H9 (cell line): ENCODE measurements around the gene PNPLA1. TPM values are rescaled to one million over a fixed set of nuclear protein-coding genes. Genes with fewer than 3 reads are reported as not detected.
A peak's percentile ranks its signal among the peaks of the same experiment; 100 is the strongest.

Experiments used
- DNase-seq: peaks from one replicate; pipeline ENCODE4 v3.0.0-alpha.2; 2017
- H2AFZ ChIP-seq: one replicate; pipeline ENCODE4 v1.6.1; 2013; ENCODE audit warnings: mild to moderate bottlenecking, low read length, control low read depth, moderate library complexity
- H2AK5ac ChIP-seq: 2 replicates; pipeline ENCODE4 v1.6.1; 2013; ENCODE audit warnings: low read length, control low read depth, mixed read lengths; ENCODE audit not compliant: insufficient read length
- H2BK120ac ChIP-seq: one replicate; pipeline ENCODE4 v1.6.1; 2013; ENCODE audit warnings: low read depth, mild to moderate bottlenecking, low read length, control low read depth, inconsistent platforms; ENCODE audit not compliant: poor library complexity, severe bottlenecking
- H2BK12ac ChIP-seq: 2 replicates; pipeline ENCODE4 v1.6.1; 2013; ENCODE audit warnings: low read length, control low read depth, mixed read lengths, low read depth; ENCODE audit not compliant: insufficient read length
- H2BK15ac ChIP-seq: 2 replicates; pipeline ENCODE4 v1.6.1; 2013; ENCODE audit warnings: low read depth, low read length, control low read depth
- H2BK20ac ChIP-seq: one replicate; pipeline ENCODE4 v1.6.1; 2013; ENCODE audit warnings: low read depth, mild to moderate bottlenecking, low read length, control low read depth, inconsistent platforms; ENCODE audit not compliant: poor library complexity, severe bottlenecking
- H2BK5ac ChIP-seq: 2 replicates; pipeline ENCODE4 v1.6.1; 2013; ENCODE audit warnings: low read length, control low read depth, mixed read lengths; ENCODE audit not compliant: insufficient read length
- H3K14ac ChIP-seq: 2 replicates; pipeline ENCODE4 v1.6.1; 2013; ENCODE audit warnings: low read length, control low read depth; ENCODE audit not compliant: insufficient read depth
- H3K18ac ChIP-seq: 2 replicates; pipeline ENCODE4 v1.6.1; 2013; ENCODE audit warnings: low read depth, mild to moderate bottlenecking, mixed read lengths, low read length, control low read depth; ENCODE audit not compliant: insufficient read length
- H3K23ac ChIP-seq: 2 replicates; pipeline ENCODE4 v1.6.1; 2013; ENCODE audit warnings: low read length, control low read depth, mixed read lengths, low read depth; ENCODE audit not compliant: insufficient read length
- H3K23me2 ChIP-seq: 2 replicates; pipeline ENCODE4 v1.6.1; 2013; ENCODE audit warnings: low read depth, mild to moderate bottlenecking, mixed read lengths, low read length, control low read depth; ENCODE audit not compliant: insufficient read length, poor library complexity, severe bottlenecking
- H3K27ac ChIP-seq: 2 replicates; pipeline ENCODE4 v1.5.1; 2013; ENCODE audit warnings: low read length, control low read depth, mixed read lengths, low read depth; ENCODE audit not compliant: insufficient read length
- H3K27me3 ChIP-seq: 2 replicates; pipeline ENCODE4 v1.6.1; 2013; ENCODE audit warnings: low read length, control low read depth, inconsistent platforms; ENCODE audit not compliant: insufficient read depth
- H3K4ac ChIP-seq: 2 replicates; pipeline ENCODE4 v1.6.1; 2013; ENCODE audit warnings: low read depth, mild to moderate bottlenecking, control low read depth, inconsistent platforms, low read length, moderate library complexity
- H3K4me1 ChIP-seq: 2 replicates; pipeline ENCODE4 v1.6.1; 2013; ENCODE audit warnings: low read length, control low read depth, inconsistent platforms; ENCODE audit not compliant: insufficient read depth
- H3K4me2 ChIP-seq: 2 replicates; pipeline ENCODE4 v1.6.1; 2013; ENCODE audit warnings: low read length, control low read depth, mixed read lengths; ENCODE audit not compliant: insufficient read length, insufficient read depth
- H3K56ac ChIP-seq: 2 replicates; pipeline ENCODE4 v1.6.1; 2013; ENCODE audit warnings: low read depth, mild to moderate bottlenecking, mixed read lengths, low read length, control low read depth; ENCODE audit not compliant: insufficient read length
- H3K79me1 ChIP-seq: 2 replicates; pipeline ENCODE4 v1.6.1; 2013; ENCODE audit warnings: low read depth, mild to moderate bottlenecking, moderate library complexity, low read length, control low read depth, inconsistent platforms; ENCODE audit not compliant: insufficient read depth, poor library complexity, severe bottlenecking
- H3K79me2 ChIP-seq: 2 replicates; pipeline ENCODE4 v1.6.1; 2013; ENCODE audit warnings: low read length, control low read depth, inconsistent platforms; ENCODE audit not compliant: insufficient read depth
- H3K9ac ChIP-seq: 2 replicates; pipeline ENCODE4 v1.6.1; 2013; ENCODE audit warnings: low read length, control low read depth, mixed read lengths; ENCODE audit not compliant: insufficient read length; ENCODE audit errors: extremely low read depth
- H3K9me3 ChIP-seq: one replicate; pipeline ENCODE4 v1.6.1; 2013; ENCODE audit warnings: low read depth, low read length, inconsistent platforms; ENCODE audit not compliant: control insufficient read depth
- H3T11ph ChIP-seq: one replicate; pipeline ENCODE4 v1.6.1; 2013; ENCODE audit warnings: mild to moderate bottlenecking, low read length, control low read depth, inconsistent platforms
- H4K20me1 ChIP-seq: one replicate; pipeline ENCODE4 v1.6.1; 2013; ENCODE audit not compliant: control insufficient read depth, insufficient read length, insufficient read depth
- H4K5ac ChIP-seq: 2 replicates; pipeline ENCODE4 v1.6.1; 2013; ENCODE audit warnings: low read depth, mild to moderate bottlenecking, mixed read lengths, low read length, control low read depth; ENCODE audit not compliant: insufficient read length
- H4K8ac ChIP-seq: replicated peaks from 2 replicates; pipeline ENCODE4 v1.6.1; 2013; ENCODE audit warnings: low read length, control low read depth, mixed read lengths, low read depth; ENCODE audit not compliant: insufficient read length
- H4K91ac ChIP-seq: 2 replicates; pipeline ENCODE4 v1.6.1; 2013; ENCODE audit warnings: low read depth, mild to moderate bottlenecking, moderate library complexity, mixed read lengths, low read length, control low read depth; ENCODE audit not compliant: insufficient read length
- H3K27ac Mint-ChIP-seq, 3 experiments: 2 replicates in 2 of 3; 3 replicates in 1 of 3; pipeline ENCODE4 v1.8.0; 2020 to 2021; ENCODE audit warnings: mixed read lengths in 3 of 3, mild to moderate bottlenecking in 1 of 3, moderate library complexity in 1 of 3
- H3K27me3 Mint-ChIP-seq: 2 replicates; pipeline ENCODE4 v1.8.0; 2021; ENCODE audit warnings: low read depth, mild to moderate bottlenecking, moderate library complexity, mixed read lengths
- H3K36me3 Mint-ChIP-seq, 3 experiments: 2 replicates in 2 of 3; 3 replicates in 1 of 3; pipeline ENCODE4 v1.8.0; 2020 to 2021; ENCODE audit warnings: low read depth in 3 of 3, mixed read lengths in 3 of 3; ENCODE audit not compliant: insufficient read depth in 1 of 3
- H3K4me1 Mint-ChIP-seq, 2 experiments: 2 replicates each; pipeline ENCODE4 v1.8.0; 2020; ENCODE audit warnings: mixed read lengths in 2 of 2
- H3K4me3 Mint-ChIP-seq, 2 experiments: 2 replicates in 1 of 2; 3 replicates in 1 of 2; pipeline ENCODE4 v1.8.0; 2020 to 2021; ENCODE audit warnings: mild to moderate bottlenecking in 2 of 2, mixed read lengths in 2 of 2, moderate library complexity in 1 of 2
- H3K9me3 Mint-ChIP-seq, 2 experiments: 2 replicates in 1 of 2; 3 replicates in 1 of 2; pipeline ENCODE4 v1.8.0; 2020; ENCODE audit warnings: mild to moderate bottlenecking in 2 of 2, mixed read lengths in 2 of 2, moderate library complexity in 1 of 2
- whole genome bisulfite sequencing: extraction: QIAGEN DNeasy Blood & Tissue Kit; methylation state at CpG from one replicate; pipeline ENCODE4 v1.1.7; 2013; ENCODE audit warnings: missing lambda C conversion rate, low lambda C conversion rate, mixed read lengths; ENCODE audit not compliant: insufficient read length; ENCODE audit errors: extremely low coverage; 5-methylcytosine and 5-hydroxymethylcytosine counted together
- total RNA-seq: library from RNA; stranded (reverse); gene quantifications from 2 replicates; pipeline ENCODE4 v1.2.1, GENCODE V29; 2021
- TF ChIP-seq, protein P1 (sequence below): fragments of 200-600 bp; sonication (generic); conservative IDR thresholded peaks from 3 replicates; pipeline ENCODE4 v1.8.0; 2021; ENCODE audit warnings: antibody characterized with exemption, mild to moderate bottlenecking

Gene PNPLA1
- total RNA-seq, 1 experiment from 2014 or later: 0.09 TPM

DNA sequence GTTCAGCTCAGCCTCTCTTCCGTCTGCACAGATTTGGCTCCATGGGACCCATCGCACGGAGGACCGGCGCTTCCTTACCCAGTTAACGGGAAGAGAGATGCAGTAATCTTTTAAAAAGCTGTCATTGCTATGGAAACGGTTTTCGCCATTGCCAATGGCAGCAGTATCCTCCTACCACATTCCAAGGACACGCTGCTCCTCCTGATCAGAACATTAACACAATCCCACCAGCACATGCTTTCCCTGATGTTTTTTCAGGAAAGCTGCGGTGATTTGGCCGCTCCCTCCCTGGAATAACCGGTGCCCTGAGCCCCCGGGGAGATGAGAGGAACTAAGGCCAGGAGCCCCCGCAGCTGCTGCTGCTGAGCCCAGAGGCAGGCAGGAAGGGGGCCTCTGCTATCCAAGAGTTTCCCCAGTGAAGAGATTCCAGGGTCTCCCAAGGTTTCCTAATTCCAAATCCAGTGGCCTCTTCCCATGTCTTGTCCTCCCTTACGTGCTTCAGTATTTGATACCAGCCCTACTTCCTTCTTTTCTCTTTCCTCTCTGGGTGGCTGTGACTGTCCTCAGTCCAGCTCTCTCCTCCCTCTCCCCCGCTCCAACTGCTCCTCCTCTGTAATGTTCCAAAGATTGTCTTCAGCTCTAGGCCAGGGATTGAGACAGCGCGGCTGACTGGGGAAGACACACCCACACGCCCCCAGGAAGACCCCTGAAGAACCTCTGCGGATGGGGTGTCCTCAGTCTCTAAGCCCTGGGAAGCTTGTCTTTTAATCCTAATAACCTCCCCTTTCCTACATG, 64.3 kb downstream of the PNPLA1 start:
- Histone ChIP-seq H4K91ac (no peak overlapping the region), H3K9me3 (no peaks in the 10 kb centered on the region), H3K4me2 (no peak overlapping the region), H3K56ac (no peak overlapping the region), H2BK20ac (no peak overlapping the region), H3K79me1 (no peaks in the 10 kb centered on the region), H3K18ac (no peak overlapping the region), H3K14ac (0 out of 2 replicates have a peak overlapping the region, but pooled peaks have one; percentile 10), H3K27ac (no peak overlapping the region), H2BK12ac (no peak overlapping the region), H4K8ac (no peak overlapping the region), H2BK15ac (no peak overlapping the region), H2BK5ac (no peak overlapping the region), H3K9ac (no peak overlapping the region), H3K23me2 (no peaks in the 10 kb centered on the region), H3K23ac (no peak overlapping the region), H3K27me3 (no peaks in the 10 kb centered on the region), H3K4ac (no peak overlapping the region), H3K79me2 (no peaks in the 10 kb centered on the region), H4K20me1 (no peaks in the 10 kb centered on the region), H4K5ac (no peak overlapping the region), H2AFZ (no peak overlapping the region), H2BK120ac (no peak overlapping the region), H2AK5ac (no peak overlapping the region), H3T11ph (no peak overlapping the region), H3K4me1 (no peaks in the 10 kb centered on the region)
- Mint-ChIP-seq H3K27me3 (peaks cover 27% of the 10 kb centered on the region), H3K4me1 (peaks cover 7 to 21% of the 10 kb centered on the region in 2 experiments), H3K4me3 (peak overlapping the region in 1 of 2 experiments; percentile 23; a peak in 1 of 5 replicates), H3K9me3 (no peaks in the 10 kb centered on the region), H3K36me3 (no peaks in the 10 kb centered on the region), H3K27ac (peak overlapping the region in 1 of 3 experiments; percentile 3; a peak in 1 of 7 replicates)
- TF ChIP-seq, protein P1, sequence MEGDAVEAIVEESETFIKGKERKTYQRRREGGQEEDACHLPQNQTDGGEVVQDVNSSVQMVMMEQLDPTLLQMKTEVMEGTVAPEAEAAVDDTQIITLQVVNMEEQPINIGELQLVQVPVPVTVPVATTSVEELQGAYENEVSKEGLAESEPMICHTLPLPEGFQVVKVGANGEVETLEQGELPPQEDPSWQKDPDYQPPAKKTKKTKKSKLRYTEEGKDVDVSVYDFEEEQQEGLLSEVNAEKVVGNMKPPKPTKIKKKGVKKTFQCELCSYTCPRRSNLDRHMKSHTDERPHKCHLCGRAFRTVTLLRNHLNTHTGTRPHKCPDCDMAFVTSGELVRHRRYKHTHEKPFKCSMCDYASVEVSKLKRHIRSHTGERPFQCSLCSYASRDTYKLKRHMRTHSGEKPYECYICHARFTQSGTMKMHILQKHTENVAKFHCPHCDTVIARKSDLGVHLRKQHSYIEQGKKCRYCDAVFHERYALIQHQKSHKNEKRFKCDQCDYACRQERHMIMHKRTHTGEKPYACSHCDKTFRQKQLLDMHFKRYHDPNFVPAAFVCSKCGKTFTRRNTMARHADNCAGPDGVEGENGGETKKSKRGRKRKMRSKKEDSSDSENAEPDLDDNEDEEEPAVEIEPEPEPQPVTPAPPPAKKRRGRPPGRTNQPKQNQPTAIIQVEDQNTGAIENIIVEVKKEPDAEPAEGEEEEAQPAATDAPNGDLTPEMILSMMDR: no peak
- no peak for DNase-seq
- WGBS: no CpG with 5 or more reads among the region's 20 CpGs
